NCI-H2107 (cell line): ENCODE measurements around the gene PHLDB2.

Experiments
- DNase-seq: peaks from one replicate; lab custom pipeline; 2025; lab: John Stamatoyannopoulos, UW

The PHLDB2 gene

DNA sequence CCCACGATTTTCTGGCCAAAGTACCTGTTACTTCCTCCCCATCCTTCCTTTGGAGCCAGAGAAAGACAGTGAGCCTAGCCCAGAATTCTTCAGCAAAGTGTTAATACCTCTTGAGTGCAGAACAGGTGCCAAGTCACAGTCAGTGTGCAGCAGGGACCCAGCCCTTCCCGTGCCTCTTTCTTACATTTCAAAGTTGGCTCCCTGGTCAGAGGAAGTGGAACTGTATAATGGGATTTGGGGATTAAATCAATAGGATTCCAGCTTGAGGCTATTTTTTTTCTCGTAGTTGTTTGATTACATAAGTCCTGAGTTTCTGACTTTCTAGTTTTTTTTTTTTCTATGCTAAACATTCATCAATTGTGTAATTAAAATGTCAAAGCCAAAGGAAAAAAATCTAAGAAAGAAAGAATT lies 67.2 kb downstream of the PHLDB2 start:
- DNase-seq: no peak

DNA sequence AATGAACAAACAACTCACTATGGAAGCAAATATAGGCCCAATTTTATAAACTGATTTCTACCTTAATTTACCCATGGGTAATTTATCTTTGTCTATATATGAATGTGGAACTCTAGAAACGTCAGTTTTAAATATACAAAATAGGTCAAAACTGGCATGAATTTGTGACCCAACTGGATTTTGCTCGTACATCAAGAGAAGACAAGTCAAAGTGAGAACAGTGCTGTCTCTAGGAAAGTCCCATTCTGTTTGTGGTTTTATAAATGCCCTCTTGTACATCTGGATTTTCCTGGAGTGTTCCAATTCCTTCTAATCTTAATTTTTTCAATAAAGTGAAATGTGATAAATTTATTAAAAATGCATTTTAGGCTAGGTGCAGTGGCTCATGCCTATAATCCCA lies 69.5 kb downstream of the PHLDB2 start:
- DNase-seq: no peak

- DNase-seq: no peak
These were observed 70.4 kb downstream of the PHLDB2 start for GRCh38 chr3:111929484-111929883.

GRCh38 chr3:111932946-111933345 lies 73.9 kb downstream of the PHLDB2 start:
- no peak for DNase-seq

DNA sequence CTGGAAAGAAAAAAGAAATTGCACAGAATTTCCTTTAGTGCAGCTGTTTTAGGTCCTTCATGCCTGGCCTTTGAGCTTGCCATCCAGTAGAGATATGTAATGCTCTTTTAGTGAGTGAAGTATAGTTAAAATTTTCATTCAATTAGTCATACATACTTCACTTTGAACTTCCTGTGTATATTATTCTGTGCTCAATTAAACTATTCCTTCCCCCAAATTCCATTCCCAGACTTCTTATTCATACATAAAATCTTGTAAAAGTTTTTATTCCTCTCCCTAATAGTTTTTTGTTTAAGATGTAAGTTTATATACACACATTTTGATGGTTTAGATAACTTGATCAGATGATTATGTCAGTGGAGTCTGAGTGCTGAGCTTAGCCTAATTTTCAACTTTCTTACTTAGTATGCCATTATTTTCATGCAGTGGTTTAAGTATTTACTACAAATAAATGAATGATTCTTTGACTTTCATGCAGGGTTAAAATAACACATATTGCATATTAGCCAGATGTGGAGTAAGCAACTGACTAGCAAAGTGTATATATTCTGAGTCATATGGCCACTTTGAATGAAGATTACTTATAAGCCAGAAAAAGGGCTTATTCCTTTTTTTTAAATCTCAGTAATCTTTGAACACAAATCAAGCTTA lies 77.3 kb downstream of the PHLDB2 start:
- no peak for DNase-seq

DNA sequence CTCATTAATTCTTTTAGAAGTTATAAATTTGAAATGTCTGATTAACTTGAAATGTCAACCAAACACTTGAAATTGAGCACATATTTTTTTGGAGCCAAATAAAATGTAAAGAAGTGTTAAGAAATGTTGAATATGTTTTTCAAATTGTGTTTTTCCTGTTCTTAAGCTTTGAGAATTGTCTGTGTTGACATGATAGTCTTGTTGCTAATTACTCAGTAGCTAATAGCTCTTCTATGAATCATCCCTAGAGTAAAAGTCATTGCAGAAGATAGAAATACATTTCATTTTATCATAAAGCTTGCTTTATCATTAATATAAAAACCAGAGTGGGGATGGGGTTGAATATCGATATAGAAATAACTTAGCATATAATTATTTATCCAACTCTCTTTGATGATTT lies 77.9 kb downstream of the PHLDB2 start:
- DNase-seq: no peak

DNA sequence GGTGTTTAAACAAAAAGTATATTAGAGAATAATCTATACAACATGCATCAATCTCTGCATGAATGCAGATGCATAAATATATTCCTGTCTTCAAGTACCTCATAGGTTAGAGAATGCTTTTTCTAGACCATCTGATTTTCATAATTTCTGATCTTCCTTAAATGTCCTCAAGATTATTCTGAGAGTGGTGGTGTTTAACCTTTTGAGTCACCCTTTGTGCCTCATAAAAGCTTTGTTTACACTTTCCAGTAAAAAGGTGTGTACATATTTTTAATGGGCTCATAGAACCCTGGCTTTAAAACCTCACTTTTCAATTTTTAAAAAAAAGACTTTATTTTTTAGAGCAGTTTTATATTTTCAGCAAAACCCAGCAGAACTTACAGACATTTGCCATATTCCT lies 78.8 kb downstream of the PHLDB2 start:
- no peak for DNase-seq

GRCh38 chr3:111939873-111940272 lies 80.8 kb downstream of the PHLDB2 start:
- no peak for DNase-seq

DNA sequence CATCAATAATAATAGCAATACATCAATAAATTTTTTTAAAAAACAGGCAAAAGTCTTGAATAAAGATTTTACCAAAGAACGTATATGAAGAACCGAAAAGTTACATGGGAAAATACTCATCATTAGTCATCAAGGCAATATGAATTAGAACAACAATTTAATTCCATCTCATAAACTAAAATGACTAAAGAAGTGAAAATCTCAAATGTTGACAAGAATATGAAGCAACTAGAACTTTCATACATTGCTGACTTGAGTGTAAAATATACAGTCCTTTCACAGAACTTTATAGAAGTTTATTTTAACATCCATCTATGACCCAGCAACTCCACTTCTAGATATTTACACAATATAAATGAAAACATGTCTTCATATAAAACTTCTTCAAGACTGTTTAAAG lies 84.5 kb downstream of the PHLDB2 start:
- DNase-seq: no peak

GRCh38 chr3:111944372-111944771 lies 85.3 kb downstream of the PHLDB2 start:
- no peak for DNase-seq

DNA sequence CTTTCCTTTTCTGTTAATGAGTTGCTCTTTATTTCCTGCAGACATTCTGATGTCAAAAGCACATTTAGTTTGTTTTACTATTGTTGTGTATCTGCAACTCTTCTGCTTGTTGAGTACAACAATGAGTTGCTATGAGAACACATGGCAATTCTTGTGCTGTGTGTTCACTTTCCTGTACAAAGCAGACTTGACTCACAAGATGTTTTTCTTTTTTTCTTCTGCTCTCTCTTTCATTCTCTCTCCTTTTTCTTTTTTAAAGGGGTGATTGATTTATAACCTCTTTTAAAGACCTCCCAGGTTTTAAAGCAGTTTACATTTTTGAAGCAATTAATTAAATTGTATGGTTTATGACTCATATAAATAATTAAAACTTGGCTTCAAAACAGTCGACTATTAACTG lies 88.2 kb downstream of the PHLDB2 start:
- DNase-seq: no peak

- DNase-seq: no peak
These were observed 89.7 kb downstream of the PHLDB2 start for GRCh38 chr3:111948786-111949185.

- no peak for DNase-seq
These were observed 90.6 kb downstream of the PHLDB2 start for GRCh38 chr3:111949712-111950111.

- no peak for DNase-seq
These were observed 92.0 kb downstream of the PHLDB2 start for GRCh38 chr3:111951032-111951431.

GRCh38 chr3:111952086-111952485 lies 93.0 kb downstream of the PHLDB2 start:
- DNase-seq: no peak

- no peak for DNase-seq
These were observed 93.9 kb downstream of the PHLDB2 start for GRCh38 chr3:111952866-111953450.

DNA sequence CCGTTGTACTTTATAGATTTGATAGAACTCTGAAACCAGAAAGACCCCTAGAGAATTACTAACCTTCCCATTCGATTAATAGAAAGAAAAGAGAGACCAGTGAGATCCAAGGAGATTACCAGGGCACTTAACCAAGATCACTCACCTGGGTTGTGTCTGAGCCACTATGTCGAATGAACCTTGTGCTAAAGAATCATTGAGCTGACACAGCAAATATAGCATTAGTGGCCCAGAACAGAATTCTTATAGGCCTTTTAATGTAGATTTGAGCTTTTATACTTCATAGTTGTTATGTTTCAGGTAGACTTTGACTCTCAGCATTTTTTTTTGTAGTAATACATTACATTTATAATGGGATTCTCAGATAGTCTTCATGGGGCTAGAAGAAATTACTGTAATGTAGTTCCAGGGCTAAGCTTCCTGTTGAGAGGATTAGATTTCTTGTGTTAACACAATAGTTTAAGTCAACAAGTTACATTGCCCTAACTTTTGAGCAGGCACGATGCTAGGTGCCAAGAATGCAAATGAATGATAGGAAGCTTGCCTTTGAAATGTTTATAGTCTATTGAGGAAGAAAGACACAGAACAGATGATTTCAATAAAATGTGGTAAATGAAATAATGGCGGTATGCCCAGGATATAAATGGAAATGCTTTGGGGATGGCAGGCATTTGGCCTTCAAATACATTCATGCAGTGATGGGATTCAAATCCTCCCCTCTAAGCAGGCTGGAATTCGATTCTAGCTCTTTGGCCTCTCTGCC lies 95.3 kb downstream of the PHLDB2 start:
- DNase-seq: no peak

- DNase-seq: no peak
These were observed 96.8 kb downstream of the PHLDB2 start for GRCh38 chr3:111955876-111956275.

DNA sequence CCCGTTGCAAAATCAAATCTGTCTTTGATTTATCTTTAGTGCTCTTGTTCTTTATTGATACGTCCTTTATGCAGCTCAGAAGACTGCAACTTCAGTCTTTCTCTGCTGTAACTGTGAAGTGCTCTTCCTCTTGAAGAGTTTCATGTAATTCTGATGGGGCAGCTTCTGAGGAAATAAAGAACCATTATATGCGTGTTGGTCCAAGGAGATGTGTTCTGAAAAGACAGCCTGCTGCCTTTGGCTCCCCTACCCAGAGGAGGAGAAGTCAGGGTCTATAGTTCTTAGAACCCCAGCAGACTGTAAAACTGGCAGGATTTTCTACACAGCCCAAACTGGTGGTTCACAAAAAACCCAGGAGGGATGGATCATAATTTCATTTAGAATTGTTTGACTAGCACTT lies 97.4 kb downstream of the PHLDB2 start:
- DNase-seq: no peak

DNA sequence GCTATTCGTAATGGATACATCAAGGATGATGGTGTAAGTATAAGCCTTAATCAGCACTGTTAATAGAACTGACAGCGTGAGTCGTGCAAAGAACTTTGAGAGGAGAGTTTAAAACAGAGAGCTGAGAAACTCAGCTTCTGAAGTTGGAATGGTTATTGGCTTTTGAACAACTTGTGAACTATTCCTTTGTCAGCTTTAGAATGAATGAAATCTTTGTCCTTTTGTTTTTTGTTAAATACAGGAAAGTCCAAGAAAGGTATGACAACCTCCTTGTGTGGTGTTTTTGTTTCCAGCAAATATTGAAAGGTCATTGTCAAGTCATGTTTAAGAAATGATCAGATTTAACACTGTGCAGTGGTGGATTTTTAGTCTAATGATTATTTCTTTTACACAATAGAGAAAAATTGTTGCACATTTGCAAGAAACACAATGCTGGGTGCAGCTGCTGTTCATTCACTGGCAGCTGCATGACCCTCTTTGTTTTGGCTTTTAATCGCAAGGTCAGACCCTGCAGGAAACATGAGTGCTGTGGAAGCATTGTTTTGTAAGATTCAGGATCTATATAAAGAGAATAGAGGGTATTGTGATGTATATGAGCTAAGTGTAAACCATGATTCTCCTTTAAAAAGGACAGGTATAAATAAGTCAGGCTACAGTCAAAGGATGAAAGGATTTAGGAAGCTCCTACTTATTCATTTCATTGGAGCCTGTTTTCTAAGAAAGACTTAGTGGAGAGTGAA lies 98.1 kb downstream of the PHLDB2 start:
- DNase-seq: no peak

DNA sequence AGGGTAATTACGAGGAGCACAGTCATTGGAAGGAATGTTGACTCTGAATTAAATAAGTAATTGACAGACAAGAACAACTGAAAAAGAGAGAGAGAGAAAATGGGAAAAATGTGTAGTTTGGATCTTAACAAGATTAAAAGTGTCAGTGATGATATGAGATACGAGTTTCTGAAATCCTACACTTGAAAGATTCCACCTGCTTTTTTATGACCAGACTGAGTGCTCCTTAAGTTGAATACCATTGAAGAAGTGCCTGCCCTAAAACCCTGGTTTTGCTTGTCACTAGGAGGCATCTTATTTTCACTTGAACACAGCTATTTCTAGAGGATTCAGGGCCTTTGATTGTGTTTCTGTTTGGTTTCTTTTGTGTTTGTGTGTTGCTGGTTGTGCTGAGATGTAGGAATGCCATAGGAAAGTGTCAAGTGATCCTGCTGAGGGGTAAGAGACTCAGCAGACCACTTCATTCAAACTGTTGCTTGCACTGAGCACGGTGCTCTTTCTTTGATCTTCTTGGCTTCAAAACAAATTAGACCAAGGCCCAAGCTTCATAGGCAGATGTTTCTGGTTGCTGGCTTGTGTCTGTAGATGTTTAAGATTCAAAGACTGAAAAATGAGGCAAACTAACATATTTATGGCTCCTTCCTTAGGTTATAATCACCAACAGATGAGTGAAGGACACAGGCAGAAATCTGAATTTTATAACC lies 102.5 kb downstream of the PHLDB2 start:
- no peak for DNase-seq

DNA sequence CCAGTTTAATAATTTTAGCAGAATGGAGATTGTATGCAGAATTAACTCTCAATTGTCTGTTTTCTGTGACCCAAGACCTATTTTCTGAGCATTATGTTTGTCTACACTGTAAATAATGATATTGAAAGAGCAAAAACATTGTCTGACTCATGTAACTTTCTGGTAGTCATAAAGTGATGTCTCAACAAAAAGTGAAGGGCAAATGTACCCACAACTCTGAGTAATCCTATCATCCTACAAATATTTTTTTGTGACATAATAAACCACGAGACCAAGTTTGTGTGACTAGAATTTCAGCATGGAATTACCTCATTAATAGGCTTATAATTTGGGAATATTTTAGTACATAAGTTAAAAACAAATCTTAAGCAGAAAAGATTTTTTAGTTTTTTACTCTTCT lies 104.4 kb downstream of the PHLDB2 start:
- DNase-seq: no peak
